ENCODE measurements around the gene SMAD1.

The SMAD1 gene

GRCh38 chr4:145502809-145503208 lies 21.2 kb downstream of the SMAD1 start:
- no peak overlapping the region for H3K9ac ChIP-seq (ENCODE audit: insufficient read length)
- H3K36me3 ChIP-seq (ENCODE audit: insufficient read depth, low read length), result no peaks in the 10 kb centered on the region; the same call in 1 of the 2 replicates
- no peak overlapping the region for H3K27ac ChIP-seq
- no peak for DNase-seq (ENCODE audit: low read depth, low spot score)
- TF ChIP-seq POLR2AphosphoS5 (IDR thresholded peaks at IDR 0.05; ENCODE audit: borderline replicate concordance, low read depth, low read length) (no peak), EZH2 (IDR thresholded peaks at IDR 0.05) (no peak), FOXP2 (optimal IDR thresholded peaks at IDR 0.05; ENCODE audit: control extremely low read depth, extremely low read length, insufficient read depth) (no peak)
- H3K4me3 ChIP-seq, result no peak overlapping the region
- no peaks in the 10 kb centered on the region for H3K9me3 ChIP-seq (ENCODE audit: low read depth, low read length)

- DNase-seq (ENCODE audit: low read depth, low spot score), result no peak
- no peaks in the 10 kb centered on the region for H3K9me3 ChIP-seq (ENCODE audit: low read depth, low read length)
- H3K36me3 ChIP-seq (ENCODE audit: insufficient read depth, low read length), result no peaks in the 10 kb centered on the region; the same call in 1 of the 2 replicates
- H3K9ac ChIP-seq (ENCODE audit: insufficient read length), result no peak overlapping the region
- TF ChIP-seq FOXP2 (optimal IDR thresholded peaks at IDR 0.05; ENCODE audit: control extremely low read depth, extremely low read length, insufficient read depth), result no peak
- H3K27ac ChIP-seq, result no peak overlapping the region
- no peak overlapping the region for H3K4me3 ChIP-seq
These were observed 21.9 kb downstream of the SMAD1 start for GRCh38 chr4:145503486-145504072.

GRCh38 chr4:145505995-145506394 lies 24.3 kb downstream of the SMAD1 start:
- Histone ChIP-seq H3K4me3 (no peak overlapping the region), H3K27ac (no peak overlapping the region), H3K36me3 (ENCODE audit: insufficient read depth, low read length) (peaks cover 5% of the 10 kb centered on the region; the same call in 1 of the 2 replicates), H3K9me3 (ENCODE audit: low read depth, low read length) (peaks cover 6% of the 10 kb centered on the region; the same call in 1 of the 2 replicates), H3K9ac (ENCODE audit: insufficient read length) (no peak overlapping the region)
- no peak for DNase-seq (ENCODE audit: low read depth, low spot score)
- TF ChIP-seq POLR2AphosphoS5 (IDR thresholded peaks at IDR 0.05; ENCODE audit: borderline replicate concordance, low read depth, low read length) (no peak), EZH2 (IDR thresholded peaks at IDR 0.05) (no peak), FOXP2 (optimal IDR thresholded peaks at IDR 0.05; ENCODE audit: control extremely low read depth, extremely low read length, insufficient read depth) (no peak)

GRCh38 chr4:145507636-145508035 lies 26.0 kb downstream of the SMAD1 start:
- H3K9me3 ChIP-seq (ENCODE audit: low read depth, low read length), result peaks cover 12% of the 10 kb centered on the region; the same call in 1 of the 2 replicates
- H3K27ac ChIP-seq, result no peak overlapping the region
- H3K9ac ChIP-seq (ENCODE audit: insufficient read length), result no peak overlapping the region
- peaks cover 12% of the 10 kb centered on the region; the same call in 1 of the 2 replicates for H3K36me3 ChIP-seq (ENCODE audit: insufficient read depth, low read length)
- no peak overlapping the region for H3K4me3 ChIP-seq
- TF ChIP-seq EZH2 (IDR thresholded peaks at IDR 0.05) (no peak), POLR2AphosphoS5 (IDR thresholded peaks at IDR 0.05; ENCODE audit: borderline replicate concordance, low read depth, low read length) (no peak), FOXP2 (optimal IDR thresholded peaks at IDR 0.05; ENCODE audit: control extremely low read depth, extremely low read length, insufficient read depth) (no peak)
- no peak for DNase-seq (ENCODE audit: low read depth, low spot score)

- H3K9me3 ChIP-seq (ENCODE audit: low read depth, low read length), result peaks cover 22% of the 10 kb centered on the region
- peaks cover 43% of the 10 kb centered on the region for H3K36me3 ChIP-seq (ENCODE audit: insufficient read depth, low read length)
- TF ChIP-seq FOXP2 (optimal IDR thresholded peaks at IDR 0.05; ENCODE audit: control extremely low read depth, extremely low read length, insufficient read depth), result no peak
- no peak for TF ChIP-seq EZH2 (IDR thresholded peaks at IDR 0.05)
- TF ChIP-seq POLR2AphosphoS5 (IDR thresholded peaks at IDR 0.05; ENCODE audit: borderline replicate concordance, low read depth, low read length), result no peak
- no peak overlapping the region for H3K4me3 ChIP-seq
- H3K9ac ChIP-seq (ENCODE audit: insufficient read length), result no peak overlapping the region
- no peak for DNase-seq (ENCODE audit: low read depth, low spot score)
- no peak overlapping the region for H3K27ac ChIP-seq
These were observed 30.4 kb downstream of the SMAD1 start for GRCh38 chr4:145511913-145512522.

- TF ChIP-seq EZH2 (IDR thresholded peaks at IDR 0.05), result no peak
- no peak for TF ChIP-seq POLR2AphosphoS5 (IDR thresholded peaks at IDR 0.05; ENCODE audit: borderline replicate concordance, low read depth, low read length)
- TF ChIP-seq FOXP2 (optimal IDR thresholded peaks at IDR 0.05; ENCODE audit: control extremely low read depth, extremely low read length, insufficient read depth), result no peak
- Histone ChIP-seq H3K9ac (ENCODE audit: insufficient read length) (no peak overlapping the region), H3K36me3 (ENCODE audit: insufficient read depth, low read length) (peaks cover 47% of the 10 kb centered on the region), H3K27ac (no peak overlapping the region), H3K4me3 (no peak overlapping the region), H3K9me3 (ENCODE audit: low read depth, low read length) (peaks cover 22% of the 10 kb centered on the region)
- DNase-seq (ENCODE audit: low read depth, low spot score), result no peak
These were observed 31.5 kb downstream of the SMAD1 start for GRCh38 chr4:145513020-145513621.

- no peak overlapping the region for H3K27ac ChIP-seq
- H3K9ac ChIP-seq (ENCODE audit: insufficient read length), result no peak overlapping the region
- DNase-seq (ENCODE audit: low read depth, low spot score), result no peak
These were observed 38.5 kb downstream of the SMAD1 start for GRCh38 chr4:145520172-145520571.

GRCh38 chr4:145521282-145521681 lies 39.6 kb downstream of the SMAD1 start:
- H3K27ac ChIP-seq, result no peak overlapping the region

More at GRCh38 chr4:145520172-145520571, 38.5 kb downstream of the SMAD1 start:
- TF ChIP-seq FOXP2 (optimal IDR thresholded peaks at IDR 0.05; ENCODE audit: control extremely low read depth, extremely low read length, insufficient read depth) (no peak), EZH2 (IDR thresholded peaks at IDR 0.05) (no peak), POLR2AphosphoS5 (IDR thresholded peaks at IDR 0.05; ENCODE audit: borderline replicate concordance, low read depth, low read length) (no peak)
- Histone ChIP-seq H3K9me3 (ENCODE audit: low read depth, low read length) (peaks cover 2% of the 10 kb centered on the region; the same call in 1 of the 2 replicates), H3K4me3 (no peak overlapping the region), H3K36me3 (ENCODE audit: insufficient read depth, low read length) (peaks cover 34% of the 10 kb centered on the region)

More at GRCh38 chr4:145521282-145521681, 39.6 kb downstream of the SMAD1 start:
- H3K9me3 ChIP-seq (ENCODE audit: low read depth, low read length), result peaks cover 2% of the 10 kb centered on the region; the same call in 1 of the 2 replicates
- H3K4me3 ChIP-seq, result no peak overlapping the region
- H3K9ac ChIP-seq (ENCODE audit: insufficient read length), result no peak overlapping the region
- TF ChIP-seq POLR2AphosphoS5 (IDR thresholded peaks at IDR 0.05; ENCODE audit: borderline replicate concordance, low read depth, low read length) (no peak), EZH2 (IDR thresholded peaks at IDR 0.05) (no peak), FOXP2 (optimal IDR thresholded peaks at IDR 0.05; ENCODE audit: control extremely low read depth, extremely low read length, insufficient read depth) (no peak)
- no peak for DNase-seq (ENCODE audit: low read depth, low spot score)
- H3K36me3 ChIP-seq (ENCODE audit: insufficient read depth, low read length), result peaks cover 29% of the 10 kb centered on the region
